Measurements from ENCODE around the gene RLN3.

The RLN3 gene

DNA sequence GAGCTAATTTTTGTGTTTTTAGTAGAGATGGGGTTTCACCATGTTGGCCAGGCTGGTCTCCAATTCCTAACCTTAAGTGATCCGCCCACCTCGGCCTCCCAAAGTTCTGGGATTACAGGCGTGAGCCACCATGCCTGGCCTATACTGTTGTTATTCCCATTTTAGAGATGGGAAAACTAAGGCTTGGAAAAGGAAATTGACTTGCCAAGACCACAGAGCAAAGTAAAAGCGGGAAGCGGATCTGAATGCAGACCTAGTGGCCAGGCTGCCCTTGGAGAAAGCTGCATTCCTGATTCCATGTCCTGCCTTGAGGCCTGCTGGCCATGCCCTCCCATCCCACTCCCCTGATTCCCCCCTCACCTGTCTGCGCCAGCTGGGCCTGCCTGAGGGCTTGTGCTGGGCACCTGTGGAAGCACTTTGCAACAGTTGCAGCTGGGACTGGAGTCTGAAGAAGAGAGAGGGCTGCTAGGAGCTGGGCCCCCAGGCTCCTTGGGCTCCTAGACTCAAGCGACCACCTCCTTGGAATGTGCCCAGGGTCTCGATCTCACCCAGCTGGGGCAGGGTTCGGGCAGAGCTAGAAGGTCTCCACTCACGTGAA, 28.2 kb downstream of the RLN3 start:
- no peak for DNase-seq

- no peak for DNase-seq
These were observed 28.9 kb downstream of the RLN3 start for GRCh38 chr19:14056741-14057356.

- no peak for DNase-seq
These were observed 30.5 kb downstream of the RLN3 start for GRCh38 chr19:14058182-14059092.

DNA sequence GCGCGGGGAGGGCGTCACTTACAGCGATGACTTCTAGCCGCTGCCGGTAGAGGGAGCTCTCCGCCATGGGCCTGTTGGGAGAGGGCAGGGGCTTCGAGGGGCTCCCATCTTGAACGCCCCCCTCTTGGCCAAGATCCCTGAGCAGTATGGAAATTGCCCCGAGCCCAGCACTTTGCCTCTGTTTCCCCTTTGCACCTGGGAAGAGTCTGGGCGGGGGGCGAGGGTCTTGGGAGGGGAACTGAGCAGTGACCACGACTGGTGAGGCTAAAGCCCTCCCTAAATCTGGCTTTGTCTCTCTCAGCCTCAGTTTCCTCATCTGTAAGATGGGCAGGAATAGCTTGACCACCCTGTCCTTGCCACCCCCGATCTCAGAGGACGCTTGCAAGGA, 31.1 kb downstream of the RLN3 start:
- no peak for DNase-seq

DNA sequence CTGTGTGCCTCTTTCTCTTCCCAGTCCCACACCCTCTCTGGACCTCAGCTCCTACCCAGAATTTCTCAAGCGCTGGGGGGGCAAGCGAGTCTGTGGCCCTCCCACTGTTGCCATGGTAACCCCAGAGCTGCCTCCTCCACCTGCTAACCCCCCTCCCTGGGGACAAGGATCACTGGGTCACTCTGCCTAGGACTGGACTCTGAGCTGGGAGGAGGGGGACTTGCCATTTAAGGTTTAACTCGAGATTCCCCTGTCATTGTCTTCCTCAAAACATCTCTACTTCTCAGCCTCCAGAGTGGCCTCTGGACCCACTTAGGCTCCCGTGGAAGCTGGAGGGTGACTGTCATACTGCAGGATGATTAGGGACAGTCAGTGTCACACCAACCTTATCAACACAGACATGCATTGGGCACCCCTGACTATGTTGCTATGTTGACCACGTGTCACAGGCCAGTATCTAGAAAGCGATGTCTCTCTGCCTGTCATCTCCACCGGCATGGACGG, 31.8 kb downstream of the RLN3 start:
- DNase-seq, result no peak

DNA sequence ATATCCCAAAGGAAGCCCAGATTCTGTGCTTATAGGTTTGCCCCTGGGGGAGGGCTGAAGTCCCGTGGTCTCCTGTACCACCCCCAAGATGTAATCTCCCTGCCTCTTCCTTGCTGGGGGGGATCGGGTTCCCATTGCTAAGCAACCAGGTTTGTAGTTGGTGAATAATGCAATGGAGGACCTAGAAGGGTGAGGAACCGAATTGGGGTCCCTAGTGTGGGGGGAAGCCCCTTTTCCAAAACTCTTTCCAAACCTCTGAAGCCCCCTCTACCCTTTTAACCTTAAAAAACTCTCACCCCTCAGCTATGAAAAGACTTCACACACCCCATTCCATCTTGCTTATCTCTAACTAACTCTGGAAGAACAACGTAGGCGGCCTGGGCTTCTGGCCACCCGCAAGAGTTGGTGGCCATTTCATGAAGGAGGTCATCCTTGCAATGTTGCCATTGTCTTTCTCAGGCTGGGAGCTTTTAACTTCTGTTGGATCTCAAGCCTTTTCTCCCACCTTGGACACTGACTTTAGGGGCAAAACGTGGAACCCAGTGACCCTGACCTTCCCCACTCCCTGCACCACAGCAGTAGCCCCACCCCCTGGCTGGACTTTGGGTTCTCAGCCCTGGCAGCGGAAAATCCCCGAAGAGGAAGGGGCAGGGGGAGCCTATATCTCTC, 33.3 kb downstream of the RLN3 start:
- DNase-seq, result no peak

DNA sequence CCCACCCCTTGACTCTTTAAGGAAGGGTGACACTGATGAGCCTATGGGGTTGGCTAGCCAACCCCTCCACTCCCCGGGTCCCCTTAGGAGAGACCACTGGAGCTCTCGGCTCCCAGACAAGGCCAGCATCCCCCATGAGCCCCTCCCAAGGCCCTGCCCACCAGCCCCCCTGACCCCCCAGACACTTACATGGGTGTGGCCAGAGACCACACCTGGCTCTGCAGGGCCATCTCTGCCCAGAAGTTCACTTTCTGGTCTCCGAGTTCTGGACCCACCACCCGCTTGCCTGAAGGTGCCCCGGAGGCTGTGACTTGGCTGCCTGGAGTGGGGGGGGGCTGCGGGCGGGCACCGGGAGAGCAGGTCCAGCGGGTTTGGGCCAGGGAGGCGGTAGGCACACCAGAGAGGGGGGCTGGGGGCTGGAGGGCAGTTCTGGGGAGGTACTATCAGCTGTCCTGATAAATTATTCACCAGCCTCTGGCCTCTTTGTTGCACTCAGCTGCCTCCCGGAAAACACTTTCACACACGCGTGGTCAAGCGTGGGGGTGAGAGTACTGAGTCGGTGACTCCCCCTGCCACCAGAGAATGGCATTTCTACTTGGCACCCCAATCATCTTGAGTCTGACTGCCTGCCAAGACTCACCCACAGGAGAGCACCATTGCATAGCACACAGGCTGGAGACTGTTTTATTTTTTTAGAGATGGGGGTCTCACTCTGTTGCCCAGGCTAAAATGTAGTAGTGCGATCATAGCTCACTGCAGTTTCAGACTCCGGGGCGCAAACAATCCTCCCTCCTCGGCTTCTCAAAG, 34.0 kb downstream of the RLN3 start, which contains the start of gene PALM3:
TSS of gene PALM3 (minus strand) at position 326 of the 807 bp plus-strand sequence. CDS start at position 230, 96 bp downstream.
- no peak for DNase-seq

DNA sequence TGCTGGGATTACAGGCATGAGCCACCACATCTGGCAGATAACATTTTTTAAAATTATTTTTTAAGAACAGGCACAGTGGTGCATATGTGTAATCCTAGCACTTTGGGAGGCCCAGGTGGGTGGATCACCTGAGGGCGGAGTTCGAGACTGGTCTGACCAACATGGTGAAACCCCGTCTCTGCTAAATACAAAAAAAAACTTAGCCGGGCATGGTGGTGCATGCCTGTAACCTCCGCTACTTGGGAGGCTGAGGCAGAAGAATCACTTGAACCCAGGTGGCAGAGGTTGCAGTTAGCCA, 34.6 kb downstream of the RLN3 start:
- DNase-seq, result no peak

GRCh38 chr19:14063105-14063504, 35.2 kb downstream of the RLN3 start:
- no peak for DNase-seq

DNA sequence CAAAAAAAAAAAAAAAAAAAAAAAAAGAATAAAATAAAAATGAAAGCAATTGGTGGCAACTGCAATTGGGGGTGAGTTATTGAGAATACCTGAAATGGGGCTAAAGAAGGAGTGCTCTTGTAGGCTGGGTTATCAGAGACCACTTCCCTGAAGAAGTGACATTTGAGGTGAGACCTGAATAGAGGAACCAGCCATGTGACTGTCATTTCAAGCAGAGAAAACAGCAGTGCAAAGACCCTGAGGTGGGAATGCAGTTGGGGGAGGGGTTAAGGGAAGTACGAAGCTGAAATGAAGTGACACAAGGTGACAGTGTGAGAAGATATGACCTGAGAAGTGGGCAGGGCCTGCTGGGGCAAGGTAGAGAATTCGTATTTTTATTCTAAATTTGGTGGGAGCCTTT, 38.2 kb downstream of the RLN3 start:
- no peak for DNase-seq

DNA sequence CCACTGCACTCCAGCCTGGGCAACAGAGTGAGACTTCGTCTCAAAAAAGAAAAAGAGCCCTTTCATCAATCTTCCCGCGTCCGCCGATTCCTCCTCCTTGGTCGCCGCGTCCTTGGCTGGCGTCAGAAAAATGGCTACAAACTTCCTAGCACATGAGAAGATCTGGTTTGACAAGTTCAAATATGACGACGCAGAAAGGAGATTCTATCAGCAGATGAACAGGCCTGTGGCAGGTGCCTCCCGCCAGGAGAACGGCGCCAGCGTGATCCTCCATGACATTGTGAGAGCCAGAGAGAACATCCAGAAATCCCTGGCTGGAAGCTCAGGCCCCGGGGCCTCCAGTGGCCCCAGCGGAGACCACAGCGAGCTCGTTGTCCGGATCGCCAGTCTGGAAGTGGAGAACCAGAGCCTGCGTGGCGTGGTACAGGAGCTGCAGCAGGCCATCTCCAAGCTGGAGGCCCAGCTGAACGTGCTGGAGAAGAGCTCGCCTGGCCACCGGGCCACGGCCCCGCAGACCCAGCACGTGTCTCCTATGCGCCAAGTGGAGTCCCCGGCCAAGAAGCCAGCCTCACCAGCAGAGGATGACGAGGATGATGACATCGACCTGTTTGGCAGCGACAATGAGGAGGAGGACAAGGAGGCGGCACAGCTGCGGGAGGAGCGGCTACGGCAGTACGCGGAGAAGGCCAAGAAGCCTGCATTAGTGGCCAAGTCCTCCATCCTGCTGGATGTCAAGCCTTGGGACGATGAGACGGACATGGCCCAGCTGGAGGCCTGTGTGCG, 42.5 kb downstream of the RLN3 start:
- DNase-seq, result no peak

GRCh38 chr19:14072535-14073260, 44.8 kb downstream of the RLN3 start, which contains the start of gene MISP3:
Gene MISP3, plus strand, starts transcription at chr19:14072786. Its CDS starts 524 bp downstream, at chr19:14073310.
- no peak for DNase-seq

DNA sequence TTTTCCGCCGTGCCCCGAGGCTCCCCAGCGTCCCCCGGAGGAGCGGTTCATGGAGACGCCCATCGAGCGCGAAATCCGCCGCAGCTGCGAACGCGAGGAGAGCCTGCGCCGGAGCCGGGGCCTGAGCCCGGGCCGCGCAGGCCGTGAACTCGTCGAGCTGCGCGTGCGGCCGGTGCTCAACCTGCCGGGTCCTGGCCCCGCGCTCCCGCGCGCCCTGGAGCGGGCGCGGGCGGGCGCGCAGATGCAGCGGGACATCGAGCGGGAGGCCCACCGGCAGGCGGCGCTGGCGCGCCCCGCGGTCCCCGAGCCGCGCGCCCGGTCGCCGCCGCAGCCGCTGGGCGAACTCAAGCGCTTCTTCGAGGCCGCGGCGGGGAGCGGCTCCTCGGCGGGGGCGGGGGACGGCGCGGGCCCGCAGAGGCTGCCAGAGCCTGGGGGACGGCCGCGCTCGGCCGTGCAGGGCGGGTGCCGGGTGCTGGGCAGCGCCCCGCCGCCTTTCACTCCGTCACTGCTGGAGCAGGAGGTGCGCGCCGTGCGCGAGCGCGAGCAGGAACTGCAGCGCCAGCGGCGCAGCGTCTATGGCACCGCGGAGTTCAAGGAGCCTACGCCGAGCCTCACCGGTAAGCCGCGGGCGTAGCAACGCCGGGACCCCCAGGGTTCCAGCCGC, 45.4 kb downstream of the RLN3 start:
- DNase-seq, result no peak

DNA sequence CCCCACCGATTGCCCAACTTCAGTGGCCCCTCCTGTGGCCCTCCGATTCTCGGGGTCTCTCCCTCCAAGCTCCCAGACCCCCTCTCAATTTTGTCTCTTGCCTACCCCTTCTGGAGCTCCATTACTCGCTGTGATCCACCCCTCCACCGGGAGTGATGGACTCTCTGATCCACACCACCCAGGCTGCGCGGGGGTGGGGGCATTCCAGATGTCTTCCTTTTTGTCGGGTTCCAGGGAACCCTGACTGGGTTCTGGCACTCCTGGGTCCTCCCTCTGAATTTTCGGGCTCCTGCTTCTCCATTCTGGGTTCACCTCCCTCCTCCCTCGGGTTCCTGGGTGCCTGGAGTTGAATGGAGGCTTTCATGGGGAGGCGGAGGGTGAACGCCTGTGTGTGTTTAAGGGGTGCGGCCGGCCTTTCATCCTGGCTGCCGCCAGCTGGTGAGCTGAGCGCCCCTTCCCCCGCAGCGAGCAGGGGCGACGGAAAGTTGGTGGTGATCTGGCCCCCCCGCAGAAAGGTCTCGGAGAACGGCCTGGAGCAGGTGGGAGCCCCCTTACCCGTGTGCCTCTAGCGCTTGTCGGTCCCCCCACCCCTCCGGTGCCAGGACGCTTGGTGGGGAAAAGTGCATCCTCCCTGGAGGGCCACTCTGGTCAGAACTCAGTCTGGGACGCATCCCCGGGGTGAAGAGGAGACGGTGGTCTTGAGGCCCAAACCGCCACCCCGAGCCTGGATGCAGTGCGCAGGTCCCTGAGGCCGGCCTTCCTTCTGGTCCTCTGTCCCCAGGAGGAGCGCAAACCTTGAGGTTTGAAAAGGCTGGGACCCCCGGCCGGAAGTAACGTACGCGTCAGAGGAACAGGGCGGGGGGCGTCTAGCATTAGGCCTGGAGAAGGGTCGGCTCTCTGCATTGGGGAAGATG, 46.2 kb downstream of the RLN3 start:
- no peak for DNase-seq

DNA sequence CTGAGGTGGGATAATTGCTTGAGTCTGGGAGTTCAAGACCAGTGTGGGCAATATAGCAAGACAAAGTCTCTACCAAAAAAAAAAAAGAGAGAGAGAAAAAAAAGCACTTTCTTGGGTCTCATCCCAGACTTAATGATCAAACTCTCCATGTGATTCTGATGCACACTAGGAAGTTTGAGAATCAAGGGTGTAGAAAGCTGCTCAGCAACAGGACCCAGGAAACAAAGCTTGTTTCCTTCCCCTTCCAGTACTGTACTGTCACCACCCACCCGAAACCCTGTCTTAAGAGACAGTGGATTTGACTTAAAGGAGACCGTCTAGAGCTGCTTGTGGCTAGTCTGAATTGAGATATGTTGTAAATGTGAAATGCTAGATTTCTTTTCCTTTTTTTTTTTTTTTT, 50.5 kb downstream of the RLN3 start:
- DNase-seq, result no peak

Data from amniotic stem cell (primary cell).